GM21390 (cell line): ENCODE data around the gene INSL3.

Experiments
- ATAC-seq: cut with Tn5 transposase; IDR thresholded peaks from one replicate; pipeline ENCODE4 v1.9.1; 2021; ENCODE audit not compliant: unreplicated experiment

Gene INSL3

DNA sequence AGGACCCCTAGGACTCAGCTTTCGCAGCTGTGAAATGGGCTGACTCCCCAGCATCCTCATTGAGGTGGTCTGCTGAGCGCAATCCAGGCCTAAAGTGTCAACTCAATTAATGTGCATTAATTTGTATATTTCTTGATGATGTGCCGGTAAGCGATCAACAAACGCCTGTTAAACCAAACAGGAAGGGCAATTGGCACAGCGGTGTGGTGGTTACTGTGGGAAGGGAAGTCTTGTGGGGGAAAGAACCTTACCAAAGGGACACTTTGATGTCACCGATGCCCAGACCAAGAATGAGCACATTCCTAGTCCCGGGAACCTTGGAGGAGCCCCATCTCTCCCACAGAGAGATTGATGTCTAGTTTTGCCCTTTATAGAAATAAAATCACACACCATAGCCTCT is 24.8 kb upstream of the INSL3 start:
- ATAC-seq, result no peak

DNA sequence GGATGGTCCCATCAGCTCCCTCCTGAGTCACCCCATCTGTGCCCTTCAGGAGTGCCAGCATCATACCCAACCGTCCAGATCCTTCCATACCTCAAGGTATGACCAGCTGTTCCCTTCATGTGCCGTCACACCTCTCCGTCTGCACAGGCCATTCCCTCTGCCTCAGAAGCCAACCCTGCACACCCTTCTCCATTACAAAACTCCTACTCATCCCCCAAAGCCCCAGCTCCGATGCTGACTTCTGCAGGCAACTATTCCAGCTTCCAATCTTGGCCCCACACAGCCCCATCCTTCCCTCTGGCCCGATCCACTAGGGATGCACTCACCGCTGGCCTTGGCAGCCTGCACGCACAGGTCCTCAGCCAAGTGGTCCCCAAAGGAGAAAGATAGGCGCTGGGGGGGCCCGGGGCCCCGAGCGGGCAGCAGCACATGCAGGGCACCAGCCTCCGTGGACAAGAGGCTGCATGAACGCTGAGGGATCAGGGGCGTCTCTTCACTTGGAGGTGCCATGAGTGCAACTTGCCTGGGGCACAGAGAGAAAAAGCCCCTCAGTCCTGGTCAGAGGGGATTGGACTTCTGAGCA is 22.7 kb upstream of the INSL3 start:
- no peak for ATAC-seq

DNA sequence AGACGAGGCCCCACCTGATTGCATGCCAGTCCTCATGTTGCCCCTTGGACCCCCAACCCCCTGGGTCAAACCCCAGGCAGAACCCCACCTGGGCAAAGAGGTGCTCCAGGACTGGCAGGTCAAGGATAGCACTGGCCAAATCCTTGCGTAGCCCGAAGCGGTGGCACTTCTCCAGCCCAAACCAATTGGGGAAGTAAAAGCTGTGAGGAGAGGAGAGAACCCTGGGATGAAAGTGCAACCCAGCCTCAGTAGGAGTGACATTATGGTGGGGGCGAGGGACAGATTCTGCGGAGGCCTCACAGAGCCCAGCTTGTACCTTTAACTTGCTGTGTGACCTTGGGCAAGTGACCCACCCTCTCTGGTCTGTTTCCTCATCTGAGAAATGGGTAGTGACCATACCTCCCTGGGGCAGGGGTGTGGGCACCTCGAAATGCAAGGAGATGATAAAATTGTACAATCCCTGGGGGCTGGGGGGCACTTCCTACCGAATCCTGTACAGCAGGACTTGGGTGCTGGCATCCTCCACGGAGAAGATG is 22.0 kb upstream of the INSL3 start:
- no peak for ATAC-seq

DNA sequence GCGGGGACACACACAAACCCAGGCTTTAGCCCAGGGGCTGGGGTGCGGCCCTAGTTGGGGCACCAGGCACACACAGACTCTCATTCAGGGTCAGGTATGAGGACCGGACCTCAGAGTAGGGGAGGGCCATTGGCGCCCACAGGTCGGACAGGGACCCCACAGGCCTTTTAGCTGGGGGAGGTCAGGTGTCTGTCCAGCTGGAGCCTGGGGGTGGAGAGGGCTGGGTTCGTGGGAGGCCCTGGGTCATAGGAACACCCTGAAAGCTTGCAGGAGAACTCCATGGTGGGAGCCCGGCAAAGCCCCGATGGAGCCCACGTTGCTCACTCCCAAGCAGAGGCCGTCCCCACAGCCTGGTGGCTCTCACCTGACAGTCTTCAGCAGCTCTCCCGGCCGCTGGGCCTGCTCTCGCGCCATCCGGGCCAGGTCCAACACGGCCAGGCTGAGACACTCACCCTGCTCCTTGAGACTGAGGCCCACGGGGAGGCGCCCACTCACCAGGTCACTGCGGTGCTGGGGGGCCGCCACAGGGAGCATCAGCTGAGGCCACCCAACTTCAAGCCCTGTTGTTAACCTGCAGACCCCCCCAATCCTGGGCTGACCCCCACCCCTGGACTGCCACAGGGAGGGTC is 21.5 kb upstream of the INSL3 start:
- no peak for ATAC-seq

DNA sequence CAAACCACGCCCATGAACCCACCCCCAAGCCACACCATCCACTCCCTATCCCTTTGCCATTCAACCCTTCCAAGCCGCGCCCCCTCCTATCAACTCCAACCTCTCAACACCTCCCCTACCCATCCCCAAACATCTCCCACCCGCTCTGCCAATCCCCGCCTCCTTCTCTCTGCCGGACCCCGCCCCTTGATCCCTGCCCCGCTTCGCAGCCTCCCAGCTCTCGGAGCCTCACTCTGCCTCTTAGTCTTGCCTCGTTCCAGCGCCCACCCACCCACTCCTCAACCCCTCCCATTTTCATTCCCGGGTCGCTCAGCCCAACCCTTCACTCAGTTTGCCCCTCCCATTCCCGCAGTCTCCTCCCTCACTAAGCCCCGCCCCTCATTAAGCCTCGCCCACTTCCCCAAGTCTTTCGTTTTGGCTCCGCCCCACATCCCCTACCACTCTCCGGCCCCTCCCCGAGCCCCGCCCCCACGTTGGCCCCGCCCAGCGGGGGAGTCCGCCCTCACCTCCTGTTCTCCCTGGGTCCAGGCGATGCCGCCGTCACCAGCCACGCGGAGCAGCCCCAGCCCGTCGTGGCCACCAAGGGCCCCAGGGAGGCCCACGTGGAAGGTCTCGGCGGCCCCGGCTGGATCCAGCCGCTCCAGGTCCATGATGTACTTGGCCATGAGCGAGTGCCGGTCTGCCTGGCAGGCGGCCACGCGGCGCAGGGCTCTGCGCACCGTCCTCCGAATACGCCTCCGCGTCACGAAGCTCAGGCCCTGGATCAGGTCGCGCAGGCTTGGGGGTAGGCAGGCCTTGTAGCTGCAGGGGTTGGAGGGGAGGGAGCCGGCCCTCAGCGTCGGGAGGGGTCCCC is 20.7 kb upstream of the INSL3 start:
- ATAC-seq, result no peak

DNA sequence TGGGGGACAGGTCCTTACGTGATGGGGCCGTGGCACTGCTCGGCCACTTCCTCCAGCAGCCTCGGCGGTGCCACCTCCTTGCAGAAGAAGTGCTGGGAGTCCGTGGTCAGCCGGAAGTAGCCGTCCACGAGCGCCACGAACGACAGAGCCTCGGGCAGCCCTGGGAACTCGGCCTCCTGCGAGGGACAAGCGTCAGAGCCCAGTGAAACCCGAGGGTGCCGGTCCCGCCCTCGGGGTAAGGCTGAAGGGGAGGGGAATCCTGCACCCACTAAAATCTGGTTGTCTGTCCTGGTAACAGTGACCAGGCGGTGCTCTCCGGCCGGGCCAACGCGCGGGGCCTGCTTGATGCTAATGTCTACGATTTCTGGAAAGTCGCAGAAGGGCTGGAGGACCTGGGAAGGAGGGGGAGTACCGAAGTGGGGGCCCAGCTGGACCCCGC is 20.1 kb upstream of the INSL3 start:
- no peak for ATAC-seq

DNA sequence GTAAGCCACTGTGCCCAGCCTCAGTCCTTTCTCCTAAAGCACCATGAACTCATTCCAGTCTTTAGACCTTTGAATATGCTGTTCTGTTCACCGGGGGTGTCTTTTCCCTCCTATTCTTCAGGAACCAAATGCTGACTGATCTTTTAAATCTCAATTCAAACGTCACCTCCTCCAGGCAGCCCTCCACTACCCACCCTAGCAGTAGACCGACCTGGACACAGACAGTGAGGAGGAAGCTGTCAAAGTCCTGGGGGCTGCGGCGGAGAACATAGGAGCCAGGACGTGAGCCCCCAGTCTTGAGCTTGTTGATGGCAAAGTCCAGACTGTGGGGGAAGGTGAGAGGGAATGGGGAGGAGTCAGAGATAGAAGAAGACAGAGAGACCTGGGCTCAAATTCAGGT is 18.7 kb upstream of the INSL3 start:
- ATAC-seq, result no peak

DNA sequence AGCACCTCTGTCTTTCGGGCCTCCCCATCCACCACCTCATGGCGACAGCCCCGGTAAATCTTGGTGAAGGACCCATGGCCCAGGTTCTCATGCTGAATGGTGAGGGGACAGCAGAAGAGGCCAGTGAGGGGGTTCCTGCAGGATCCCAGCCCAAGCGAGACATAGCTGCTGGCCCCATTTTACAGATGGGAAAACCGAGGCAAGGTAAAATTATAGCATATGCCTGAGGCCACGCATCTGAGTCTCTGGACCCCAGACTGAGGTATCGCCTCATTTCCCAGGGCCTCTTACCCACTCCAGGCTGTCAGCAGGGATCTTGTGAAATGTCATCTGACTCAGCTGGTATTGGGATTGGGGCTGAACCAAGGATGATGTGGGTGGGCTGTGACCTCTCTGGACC is 16.7 kb upstream of the INSL3 start:
- no peak for ATAC-seq

DNA sequence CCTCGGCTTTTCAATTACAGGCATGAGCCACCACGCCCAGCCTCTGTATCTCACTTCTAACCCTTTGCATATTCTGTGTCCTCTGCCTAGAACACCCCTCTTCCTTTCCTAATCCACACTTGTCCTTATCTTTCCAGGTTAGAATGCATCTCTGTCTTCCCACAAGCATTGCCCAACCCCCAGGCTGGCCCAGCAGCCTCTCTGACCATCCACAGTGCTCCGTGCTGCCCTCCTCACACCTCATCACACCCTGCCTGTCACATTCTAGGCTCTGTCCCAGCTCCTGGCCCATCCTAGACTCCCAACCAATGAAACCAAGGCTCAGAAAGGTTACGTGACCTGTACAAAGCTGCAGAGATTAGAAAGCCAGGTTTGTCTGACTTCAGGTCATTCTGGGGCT is 15.2 kb upstream of the INSL3 start:
- ATAC-seq, result no peak

DNA sequence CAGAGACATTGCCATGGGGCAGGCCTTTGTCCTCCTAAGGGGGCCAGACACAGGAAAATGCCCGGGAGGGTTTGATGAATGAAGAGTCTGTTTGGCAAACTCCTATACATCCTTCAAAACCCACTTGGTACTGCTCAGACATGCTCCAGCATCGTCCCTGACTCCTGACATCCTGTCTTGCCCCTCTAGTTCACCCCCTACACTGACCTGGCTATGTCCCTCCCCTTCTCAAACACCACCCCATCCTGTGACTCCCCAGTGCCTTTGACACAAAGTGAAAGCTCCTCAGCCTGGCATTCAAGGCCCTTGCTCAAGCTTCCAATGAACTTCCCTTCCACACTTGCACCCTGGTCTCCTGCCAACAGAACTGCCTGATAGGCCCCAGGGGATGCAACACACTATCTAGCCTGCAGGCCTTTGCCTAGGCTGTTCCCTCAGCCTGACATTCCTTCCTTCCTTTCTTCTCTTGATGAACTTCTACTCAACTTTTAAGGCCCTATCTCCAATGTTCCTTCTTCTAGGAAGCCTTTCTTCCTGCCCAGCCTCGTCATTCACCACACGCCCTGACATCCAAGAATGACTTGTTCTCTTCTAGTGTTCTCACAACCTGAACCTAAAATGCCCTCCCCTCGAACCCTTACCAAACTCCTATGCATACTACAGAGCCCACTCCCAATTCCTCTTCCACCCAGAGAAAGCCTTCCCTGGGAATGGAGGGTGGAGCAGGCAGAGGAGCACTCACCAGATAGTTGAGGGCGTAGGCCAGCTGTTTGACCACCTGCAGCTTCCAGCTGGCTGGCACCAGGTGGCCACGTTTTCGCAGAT is 14.1 kb upstream of the INSL3 start:
- ATAC-seq, result no peak

DNA sequence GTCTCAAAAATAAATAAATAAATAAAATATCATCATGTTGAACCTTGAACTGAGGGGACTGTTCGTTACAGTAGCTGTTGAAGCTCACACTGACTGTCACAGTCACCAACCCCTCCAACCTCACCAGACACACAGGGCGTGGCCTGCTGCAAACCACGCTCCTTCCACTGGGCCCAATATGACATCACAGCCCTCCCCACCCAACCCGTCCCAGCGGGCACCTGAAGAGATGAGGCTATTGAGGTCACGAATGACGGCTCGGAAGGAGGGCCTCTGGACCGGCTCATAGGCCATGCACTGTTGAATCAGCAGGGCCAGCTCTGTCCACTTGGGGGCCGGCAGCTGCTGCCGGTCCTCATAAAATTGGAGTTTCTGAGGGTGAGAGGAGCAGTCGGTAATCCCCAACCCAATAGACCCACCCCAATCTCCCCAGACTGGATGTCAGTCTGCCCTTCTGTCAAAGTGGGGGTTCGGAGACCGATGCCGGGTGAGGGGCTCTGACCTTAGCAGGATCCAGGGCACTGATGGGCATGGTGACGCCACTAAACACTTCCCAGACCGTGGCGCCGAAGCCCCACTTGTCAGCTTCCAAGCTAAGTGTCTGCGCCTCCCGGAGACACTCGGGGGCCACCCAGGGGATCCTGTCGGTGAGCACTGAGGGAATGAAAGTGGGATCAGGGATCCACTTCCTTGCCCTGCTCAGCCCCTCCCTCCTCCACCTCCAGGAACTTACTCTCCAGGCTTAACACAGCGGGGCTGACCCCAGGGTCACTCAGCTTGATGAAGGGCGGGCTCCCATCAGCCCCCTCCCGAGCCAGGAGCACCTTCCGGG is 13.2 kb upstream of the INSL3 start:
- ATAC-seq, result no peak

DNA sequence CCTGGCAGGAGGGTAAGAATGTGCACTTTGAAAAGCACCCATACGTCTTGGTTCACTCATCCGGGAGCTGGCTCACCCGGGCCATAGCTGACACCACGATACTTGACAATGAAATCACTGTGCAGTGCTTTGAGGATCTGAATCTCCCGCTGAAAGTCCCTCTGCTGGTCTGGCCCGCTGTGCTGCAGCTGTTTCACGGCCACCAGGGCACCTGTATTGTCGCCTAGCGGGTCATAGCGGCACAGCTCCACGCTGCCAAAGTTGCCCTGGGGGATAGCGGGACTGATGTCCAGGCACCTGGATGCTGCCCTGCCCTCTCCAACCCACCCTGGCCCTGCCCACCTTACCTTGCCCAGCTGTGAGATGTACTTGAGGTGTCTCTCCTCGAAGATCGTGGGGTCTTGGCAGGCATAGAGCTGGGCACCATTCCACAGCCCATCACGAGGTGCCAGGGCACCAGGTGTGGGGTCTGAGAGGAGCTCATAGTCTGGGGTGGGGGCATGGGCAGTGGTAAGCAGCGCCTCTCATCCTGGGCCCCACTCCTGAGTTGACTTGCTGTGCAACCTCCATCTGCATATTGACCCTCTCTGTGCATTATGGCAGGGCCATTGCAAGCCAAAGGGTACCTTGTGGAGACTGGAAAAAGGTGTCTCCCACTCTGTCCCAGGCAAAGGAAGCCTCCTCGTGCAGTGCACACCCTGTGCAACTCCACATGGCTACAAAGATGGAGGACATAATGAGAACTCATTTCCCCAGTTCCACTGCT is 11.3 kb upstream of the INSL3 start:
- no peak for ATAC-seq

DNA sequence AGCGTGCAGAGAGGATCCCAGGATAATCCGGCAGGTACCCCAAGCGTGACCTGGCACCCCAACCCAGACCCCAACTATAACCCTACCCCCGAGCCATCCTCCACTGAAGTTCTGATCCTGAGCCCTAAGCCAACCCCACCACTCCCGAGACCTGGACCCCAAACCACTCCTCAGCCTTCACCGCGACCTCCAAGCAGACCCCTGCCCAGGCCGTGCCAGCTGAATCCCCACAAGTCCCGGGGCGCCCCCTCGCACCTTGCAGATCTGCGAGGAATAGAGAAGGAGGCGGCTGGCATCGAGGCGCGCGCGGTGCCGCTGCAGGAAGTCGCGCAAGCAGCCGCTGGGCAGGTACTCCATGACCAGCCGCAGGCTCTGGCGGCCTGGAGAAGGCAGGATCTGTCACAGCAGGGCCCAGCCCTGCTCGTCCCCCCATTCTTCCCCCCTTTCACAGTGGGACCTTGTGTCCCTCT is 10.1 kb upstream of the INSL3 start:
- ATAC-seq, result no peak

DNA sequence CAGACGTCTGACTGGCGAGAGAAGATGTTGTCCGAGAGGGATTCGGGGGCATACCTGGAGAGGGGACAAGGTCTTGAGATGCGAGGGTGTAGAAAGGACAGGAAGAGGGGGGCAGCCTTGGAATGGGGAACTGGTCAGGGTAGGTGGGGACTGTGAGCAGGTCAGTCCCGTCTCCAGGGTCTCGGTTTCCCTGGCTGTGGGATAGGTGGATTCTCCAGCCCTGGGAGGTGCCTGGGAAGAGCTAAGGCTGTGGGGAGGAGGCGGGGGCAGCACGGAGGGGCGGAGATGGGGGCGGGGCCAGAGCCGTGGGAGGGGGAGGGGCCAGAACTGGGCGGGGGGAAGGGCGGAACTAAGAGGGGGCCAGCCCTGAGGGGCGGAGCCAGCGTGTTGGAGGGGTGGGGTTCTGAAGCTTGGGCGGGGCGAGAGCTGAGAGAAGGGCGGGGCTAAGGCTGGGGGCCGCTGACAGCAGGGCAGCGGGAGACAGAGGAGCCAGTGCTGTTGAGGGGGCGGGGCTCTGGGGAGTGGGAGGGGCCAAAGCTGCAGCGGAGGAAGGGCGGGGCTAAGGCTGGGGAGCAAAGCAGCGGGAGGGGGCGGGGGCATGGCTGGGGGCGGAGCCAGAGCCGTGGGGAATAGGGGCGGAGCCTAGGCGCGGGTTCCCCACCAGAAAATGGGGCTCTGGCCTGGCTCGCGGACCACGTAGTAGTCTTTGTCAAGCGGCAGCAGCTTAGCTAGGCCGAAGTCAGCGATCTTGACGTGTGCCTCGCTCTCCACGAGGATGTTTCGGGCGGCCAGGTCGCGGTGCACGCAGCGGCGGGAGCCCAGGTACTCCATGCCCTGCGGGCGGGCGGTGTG is 9.5 kb upstream of the INSL3 start:
- ATAC-seq, result no peak

DNA sequence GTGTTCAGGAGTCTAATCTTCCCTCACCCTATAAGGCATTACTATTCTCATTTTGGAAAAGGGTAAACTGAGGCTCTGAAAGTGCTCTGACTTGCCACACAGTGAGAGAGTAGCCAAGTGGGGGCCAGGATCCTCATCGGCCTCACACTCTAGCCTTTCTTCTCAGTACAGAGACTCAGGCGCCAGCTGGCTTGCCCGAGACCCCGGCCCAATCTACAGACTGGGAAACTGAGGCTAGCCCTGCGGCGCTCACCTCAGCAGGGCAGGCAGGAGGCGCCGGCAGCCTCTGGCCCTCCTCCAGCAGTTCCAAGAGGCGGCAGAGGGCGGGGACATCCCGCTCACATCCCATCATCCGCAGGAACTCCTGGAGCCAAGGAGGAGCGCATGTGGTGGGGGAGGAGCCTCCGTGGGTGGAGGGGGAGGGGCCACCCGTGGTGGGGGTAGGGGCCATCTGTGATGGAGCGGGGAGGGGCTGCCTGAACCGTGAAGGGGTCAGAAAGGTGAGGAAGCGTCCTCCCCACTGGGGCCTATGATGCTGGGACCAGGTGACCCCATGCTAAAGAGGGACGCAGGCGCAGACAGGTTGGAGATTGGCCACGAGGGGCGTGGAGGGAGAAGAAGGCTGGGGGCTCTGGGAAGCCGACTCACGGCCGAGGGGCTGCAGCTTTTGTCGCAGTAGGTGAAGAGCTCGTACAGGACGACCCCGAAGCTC is 8.7 kb upstream of the INSL3 start:
- ATAC-seq, result no peak

DNA sequence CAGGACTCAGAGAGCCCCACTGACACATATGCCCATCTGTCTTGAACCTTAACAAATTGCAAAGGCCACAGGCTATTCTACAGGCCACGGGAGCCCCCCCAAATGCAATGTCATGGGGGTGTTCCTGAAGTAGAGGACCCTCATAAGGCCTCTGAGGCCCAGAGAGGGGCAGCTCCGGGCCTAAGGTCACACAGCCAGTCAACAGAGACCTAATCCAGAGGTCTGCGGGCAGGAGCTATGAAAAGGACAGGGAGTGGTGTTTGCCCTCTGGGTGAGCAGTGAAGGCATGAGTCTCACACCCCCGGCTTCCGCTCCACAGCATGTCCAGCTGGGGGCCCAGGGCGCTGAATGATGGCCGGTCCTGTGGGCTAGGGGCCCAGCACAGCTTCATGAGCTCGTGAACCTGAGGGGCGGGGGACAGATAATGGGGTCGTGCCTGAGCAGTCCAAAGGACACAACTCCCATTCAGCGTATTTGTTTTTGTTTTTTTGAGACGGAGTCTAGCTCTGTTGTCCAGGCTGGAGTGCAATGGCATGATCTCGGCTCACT is 5.3 kb upstream of the INSL3 start:
- ATAC-seq, result no peak

DNA sequence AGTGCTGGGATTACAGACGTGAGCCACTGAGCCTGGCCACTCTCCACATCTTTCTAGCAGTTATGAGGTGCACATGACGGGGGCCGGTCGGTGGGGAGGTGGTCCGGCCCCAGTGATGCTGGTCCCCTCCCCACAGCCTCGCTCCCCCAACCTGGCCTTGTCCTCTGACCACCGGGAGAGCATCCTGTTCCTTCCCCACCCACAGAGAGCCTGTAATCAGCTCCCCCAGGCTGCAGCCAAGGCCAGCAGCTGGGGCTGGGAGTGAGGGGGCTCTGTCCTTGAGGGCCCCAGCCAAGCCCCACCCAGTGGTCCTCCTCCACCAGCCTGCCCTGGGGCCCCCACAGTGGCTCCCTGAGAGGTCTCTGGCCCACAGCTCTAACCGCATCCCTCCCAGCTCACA is 3.0 kb upstream of the INSL3 start:
- ATAC-seq, result no peak
